ENCODE results near the gene CD4. TPM values are rescaled to one million over a fixed set of nuclear protein-coding genes. Genes with fewer than 3 reads are reported as not detected.

The CD4 gene
- total RNA-seq, 1 experiment from 2014 or later: not detected

- no peaks in the 10 kb centered on the region for H3K27me3 ChIP-seq (replicated peaks; ENCODE audit: control insufficient read depth, insufficient read depth, low read length)
- H3K4me1 ChIP-seq: peaks cover 7% of the 10 kb centered on the region
- H3K9me3 ChIP-seq: no peaks in the 10 kb centered on the region
- Mint-ChIP-seq H3K27ac (ENCODE audit: unreplicated experiment) (no peak overlapping the region), H3K4me3 (ENCODE audit: unreplicated experiment) (no peak overlapping the region), H3K36me3 (ENCODE audit: insufficient read depth, unreplicated experiment) (peaks cover 57% of the 10 kb centered on the region), H3K9me3 (ENCODE audit: unreplicated experiment) (no peaks in the 10 kb centered on the region), H3K27me3 (ENCODE audit: insufficient read depth, unreplicated experiment) (no peaks in the 10 kb centered on the region), H3K4me1 (ENCODE audit: low read depth, unreplicated experiment) (peaks cover 10% of the 10 kb centered on the region)
- POLR2A ChIA-PET: interaction anchor here (0.5 kb wide), 1 partner anchor 369 kb away, joined by 3 read pairs; no protein-coding TSS in a partner anchor
- CTCF ChIA-PET: interaction anchor here (1.2 to 1.5 kb wide), 2 partner anchors 21 to 192 kb away, joined by 3 read pairs; no protein-coding TSS in a partner anchor
- no peak for DNase-seq
- no peak for TF ChIP-seq CTCF (IDR thresholded peaks at IDR 0.05; ENCODE audit: insufficient read depth in 1 of 2, low read depth in 1 of 2, low read length in 1 of 2, severe bottlenecking in 1 of 2, unreplicated experiment in 1 of 2)
- BruUV-seq (replicated peaks): no TSS peak
- intact Hi-C loops (cut with micrococcal nuclease; ENCODE audit: unreplicated experiment): no loop called here
- H3K4me3 ChIP-seq (ENCODE audit: low read depth, low read length): no peak overlapping the region
- H3K36me3 ChIP-seq (ENCODE audit: control insufficient read depth, insufficient read depth, low read length): peaks cover 7% of the 10 kb centered on the region
Observed at GRCh38 chr12:6745741-6746525, 43.4 kb upstream of the CD4 start.

DNA sequence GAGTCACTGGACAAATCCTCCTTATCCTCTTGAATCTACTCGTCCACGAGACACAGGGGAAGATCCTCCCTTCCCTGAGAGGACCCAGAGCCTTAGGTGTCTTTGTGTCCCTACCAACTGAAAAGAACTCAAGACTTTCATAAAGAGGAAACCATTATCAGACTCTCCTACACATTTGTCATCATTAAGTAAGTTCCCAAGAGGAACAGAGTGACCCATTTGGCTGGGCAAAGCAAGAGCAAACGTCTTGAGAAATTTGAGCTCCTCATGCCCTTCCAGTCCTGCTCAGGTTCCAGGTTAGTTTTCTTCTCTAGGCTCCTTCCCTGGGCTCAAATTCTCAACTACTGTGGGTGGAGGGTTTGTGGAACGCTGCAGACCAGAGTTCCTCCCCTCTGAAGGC, 42.1 kb upstream of the CD4 start:
- POLR2A ChIA-PET: no interaction called here
- BruUV-seq (replicated peaks): no TSS peak
- Mint-ChIP-seq H3K27me3 (ENCODE audit: insufficient read depth, unreplicated experiment) (no peaks in the 10 kb centered on the region), H3K4me1 (ENCODE audit: low read depth, unreplicated experiment) (peaks cover 10% of the 10 kb centered on the region), H3K9me3 (ENCODE audit: unreplicated experiment) (no peaks in the 10 kb centered on the region), H3K4me3 (ENCODE audit: unreplicated experiment) (no peak overlapping the region), H3K36me3 (ENCODE audit: insufficient read depth, unreplicated experiment) (peaks cover 67% of the 10 kb centered on the region), H3K27ac (ENCODE audit: unreplicated experiment) (no peak overlapping the region)
- no peak for DNase-seq
- H3K4me1 ChIP-seq: peaks cover 13% of the 10 kb centered on the region
- H3K36me3 ChIP-seq (ENCODE audit: control insufficient read depth, insufficient read depth, low read length): peaks cover 9% of the 10 kb centered on the region
- no peaks in the 10 kb centered on the region for H3K9me3 ChIP-seq
- intact Hi-C loops (cut with micrococcal nuclease; ENCODE audit: unreplicated experiment): no loop called here
- CTCF ChIA-PET: interaction anchor here (1.2 to 1.5 kb wide), 2 partner anchors 19 to 193 kb away, joined by 3 read pairs; no protein-coding TSS in a partner anchor
- no peak overlapping the region for H3K4me3 ChIP-seq (ENCODE audit: low read depth, low read length)
- TF ChIP-seq CTCF (IDR thresholded peaks at IDR 0.05; ENCODE audit: insufficient read depth in 1 of 2, low read depth in 1 of 2, low read length in 1 of 2, severe bottlenecking in 1 of 2, unreplicated experiment in 1 of 2): no peak
- H3K27me3 ChIP-seq (replicated peaks; ENCODE audit: control insufficient read depth, insufficient read depth, low read length): no peaks in the 10 kb centered on the region

DNA sequence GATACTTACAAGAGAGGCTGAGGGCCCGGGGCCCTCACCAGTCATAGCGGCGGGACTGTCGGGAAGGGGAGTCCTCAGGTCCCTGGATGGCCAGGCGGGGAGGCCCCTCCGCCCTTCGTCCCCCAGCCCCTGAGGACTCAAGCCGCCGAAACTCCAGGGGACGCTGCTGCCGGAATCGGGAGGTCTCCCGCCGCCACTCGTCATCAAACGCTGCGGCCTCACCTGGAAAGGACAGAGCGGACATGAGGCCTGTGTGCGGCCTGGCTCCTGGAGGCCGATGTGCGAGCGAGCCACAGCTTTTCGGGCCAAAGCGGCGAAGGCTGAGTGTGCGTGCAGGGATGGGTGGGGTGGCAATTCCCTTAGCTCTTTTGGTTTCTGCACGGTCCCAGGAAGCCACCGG, 40.6 kb upstream of the CD4 start:
- no peak overlapping the region for H3K4me3 ChIP-seq (ENCODE audit: low read depth, low read length)
- BruUV-seq (replicated peaks): no TSS peak
- peaks cover 9% of the 10 kb centered on the region for H3K4me1 ChIP-seq
- Mint-ChIP-seq H3K4me3 (ENCODE audit: unreplicated experiment) (no peak overlapping the region), H3K4me1 (ENCODE audit: low read depth, unreplicated experiment) (peaks cover 2% of the 10 kb centered on the region), H3K27me3 (ENCODE audit: insufficient read depth, unreplicated experiment) (no peaks in the 10 kb centered on the region), H3K27ac (ENCODE audit: unreplicated experiment) (no peak overlapping the region), H3K36me3 (ENCODE audit: insufficient read depth, unreplicated experiment) (peaks cover 83% of the 10 kb centered on the region), H3K9me3 (ENCODE audit: unreplicated experiment) (no peaks in the 10 kb centered on the region)
- H3K27me3 ChIP-seq (replicated peaks; ENCODE audit: control insufficient read depth, insufficient read depth, low read length): no peaks in the 10 kb centered on the region
- no peak for DNase-seq
- TF ChIP-seq CTCF (IDR thresholded peaks at IDR 0.05; ENCODE audit: insufficient read depth in 1 of 2, low read depth in 1 of 2, low read length in 1 of 2, severe bottlenecking in 1 of 2, unreplicated experiment in 1 of 2): no peak
- peaks cover 9% of the 10 kb centered on the region for H3K36me3 ChIP-seq (ENCODE audit: control insufficient read depth, insufficient read depth, low read length)
- intact Hi-C loops (cut with micrococcal nuclease; ENCODE audit: unreplicated experiment): no loop called here
- ChIA-PET CTCF (no interaction called here), POLR2A (no interaction called here)
- H3K9me3 ChIP-seq: no peaks in the 10 kb centered on the region
